ENCODE results near the gene OR2B3. TPM values are rescaled to one million over a fixed set of nuclear protein-coding genes. Genes with fewer than 3 reads are reported as not detected.
"Not testable (repeated sequence)": the region's sequence is repeated elsewhere in the genome, so short reads cannot be mapped to it uniquely, and the experiment has no call there.

The OR2B3 gene, protein sequence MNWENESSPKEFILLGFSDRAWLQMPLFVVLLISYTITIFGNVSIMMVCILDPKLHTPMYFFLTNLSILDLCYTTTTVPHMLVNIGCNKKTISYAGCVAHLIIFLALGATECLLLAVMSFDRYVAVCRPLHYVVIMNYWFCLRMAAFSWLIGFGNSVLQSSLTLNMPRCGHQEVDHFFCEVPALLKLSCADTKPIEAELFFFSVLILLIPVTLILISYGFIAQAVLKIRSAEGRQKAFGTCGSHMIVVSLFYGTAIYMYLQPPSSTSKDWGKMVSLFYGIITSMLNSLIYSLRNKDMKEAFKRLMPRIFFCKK
- total RNA-seq (not detected), polyA plus RNA-seq (not detected)

DNA sequence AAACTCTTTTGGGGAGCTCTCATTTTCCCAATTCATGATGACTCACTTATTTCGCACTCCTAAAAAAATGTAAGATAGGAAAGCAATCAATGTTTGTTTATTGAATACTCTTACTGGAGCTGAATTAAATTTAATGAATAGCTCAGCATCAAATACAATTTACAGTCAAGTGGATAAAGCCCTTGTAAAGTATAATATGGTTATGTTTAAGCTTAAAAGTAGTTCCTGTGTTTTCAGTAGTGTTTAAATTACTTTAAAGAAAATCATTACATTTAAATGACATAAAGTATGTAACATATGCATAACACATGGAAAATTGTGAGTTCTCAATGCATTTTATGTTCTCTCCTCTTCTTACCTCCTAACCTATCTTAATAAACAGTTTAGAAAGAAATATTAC is at the start of gene OR2B3:
Gene OR2B3, minus strand, starts transcription at position 101 of the 400 bp plus-strand sequence. Its CDS starts 65 bp downstream, at position 36.
- ATAC-seq (no peak), DNase-seq (no peak), FAIRE-seq (no peak)
- no peaks in the 10 kb centered on the region for H3K36me3 ChIP-seq
- H3K27me3 ChIP-seq, result no peaks in the 10 kb centered on the region
- intact Hi-C loops (cut with DNase I), result no loop called here
- 33 to 82% methylated on average over 1 of the region's 1 CpG for WGBS, 2 donors
- no peak within 1 kb of the TSS for H3K27ac ChIP-seq
- no peaks in the 10 kb centered on the region for H3K4me1 ChIP-seq
- H3K9me3 ChIP-seq, result no peaks in the 10 kb centered on the region
- H3K4me3 ChIP-seq, result no peak within 1 kb of the TSS
- TF ChIP-seq, protein P1, sequence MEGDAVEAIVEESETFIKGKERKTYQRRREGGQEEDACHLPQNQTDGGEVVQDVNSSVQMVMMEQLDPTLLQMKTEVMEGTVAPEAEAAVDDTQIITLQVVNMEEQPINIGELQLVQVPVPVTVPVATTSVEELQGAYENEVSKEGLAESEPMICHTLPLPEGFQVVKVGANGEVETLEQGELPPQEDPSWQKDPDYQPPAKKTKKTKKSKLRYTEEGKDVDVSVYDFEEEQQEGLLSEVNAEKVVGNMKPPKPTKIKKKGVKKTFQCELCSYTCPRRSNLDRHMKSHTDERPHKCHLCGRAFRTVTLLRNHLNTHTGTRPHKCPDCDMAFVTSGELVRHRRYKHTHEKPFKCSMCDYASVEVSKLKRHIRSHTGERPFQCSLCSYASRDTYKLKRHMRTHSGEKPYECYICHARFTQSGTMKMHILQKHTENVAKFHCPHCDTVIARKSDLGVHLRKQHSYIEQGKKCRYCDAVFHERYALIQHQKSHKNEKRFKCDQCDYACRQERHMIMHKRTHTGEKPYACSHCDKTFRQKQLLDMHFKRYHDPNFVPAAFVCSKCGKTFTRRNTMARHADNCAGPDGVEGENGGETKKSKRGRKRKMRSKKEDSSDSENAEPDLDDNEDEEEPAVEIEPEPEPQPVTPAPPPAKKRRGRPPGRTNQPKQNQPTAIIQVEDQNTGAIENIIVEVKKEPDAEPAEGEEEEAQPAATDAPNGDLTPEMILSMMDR (IDR thresholded peaks at IDR 0.05), result no peak

DNA sequence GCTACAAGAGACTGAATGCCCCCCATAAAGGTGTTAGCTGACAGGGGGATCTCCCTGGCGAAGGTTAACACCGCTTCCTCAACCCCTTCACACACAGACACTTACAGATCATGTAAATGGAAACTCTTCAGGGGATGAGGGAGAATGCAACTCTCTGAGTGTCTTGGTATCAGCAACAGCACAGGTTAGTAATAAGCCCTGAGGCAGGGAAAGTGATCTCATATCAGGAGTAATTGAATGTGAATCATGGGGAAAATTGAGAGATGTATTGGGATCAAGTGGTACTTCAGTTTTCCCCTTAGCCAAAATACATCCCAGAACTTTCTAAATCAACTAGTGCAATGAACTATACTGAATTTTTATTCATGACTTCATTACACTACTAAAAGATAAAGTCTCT is 44.6 kb upstream of the OR2B3 start:
- H3K9me3 ChIP-seq, result no peaks in the 10 kb centered on the region
- no peak for ATAC-seq
- H3K4me3 ChIP-seq, result no peak overlapping the region
- FAIRE-seq, result no peak
- no peak overlapping the region for H3K27ac ChIP-seq
- no peaks in the 10 kb centered on the region for H3K4me1 ChIP-seq
- TF ChIP-seq, protein P1 (IDR thresholded peaks at IDR 0.05), result no peak
- peaks cover 0 to 4% (median 0%) of the 10 kb centered on the region in 4 donors for H3K27me3 ChIP-seq
- intact Hi-C loops (cut with DNase I), result no loop called here
- no peaks in the 10 kb centered on the region for H3K36me3 ChIP-seq
- 59 to 61% methylated on average over 2 of the region's 2 CpGs for WGBS, 2 donors
- DNase-seq, result no peak

DNA sequence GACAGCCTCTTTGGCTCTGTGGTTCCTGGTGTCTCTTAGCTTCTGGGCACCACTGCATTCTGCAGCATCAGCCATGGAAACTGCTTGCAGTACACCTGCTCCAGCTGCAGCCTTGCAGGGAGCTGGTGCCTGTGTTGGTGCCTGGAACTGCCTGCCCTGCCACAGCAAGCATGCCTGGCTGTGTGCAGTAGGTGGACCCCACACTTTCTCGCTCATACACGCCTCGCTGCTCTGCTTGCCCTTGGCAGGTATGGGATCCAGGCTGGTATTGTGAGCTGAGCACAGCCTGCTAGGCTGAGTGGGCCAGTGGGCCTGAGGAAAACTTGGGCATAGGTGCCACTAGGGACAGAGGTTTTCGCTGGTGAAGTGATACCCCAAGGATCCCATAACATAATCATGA is 43.5 kb upstream of the OR2B3 start:
- H3K36me3 ChIP-seq, result no peaks in the 10 kb centered on the region
- TF ChIP-seq, protein P1 (IDR thresholded peaks at IDR 0.05), result no peak
- FAIRE-seq (no peak), DNase-seq (no peak), ATAC-seq (no peak)
- no peak overlapping the region for H3K27ac ChIP-seq
- no peaks in the 10 kb centered on the region for H3K4me1 ChIP-seq
- peaks cover 0 to 4% (median 0%) of the 10 kb centered on the region in 4 donors for H3K27me3 ChIP-seq
- H3K9me3 ChIP-seq, result no peaks in the 10 kb centered on the region
- H3K4me3 ChIP-seq, result no peak overlapping the region
- intact Hi-C loops (cut with DNase I), result no loop called here
- WGBS, 2 donors, result 69 to 81% methylated on average over 4 of the region's 4 CpGs

DNA sequence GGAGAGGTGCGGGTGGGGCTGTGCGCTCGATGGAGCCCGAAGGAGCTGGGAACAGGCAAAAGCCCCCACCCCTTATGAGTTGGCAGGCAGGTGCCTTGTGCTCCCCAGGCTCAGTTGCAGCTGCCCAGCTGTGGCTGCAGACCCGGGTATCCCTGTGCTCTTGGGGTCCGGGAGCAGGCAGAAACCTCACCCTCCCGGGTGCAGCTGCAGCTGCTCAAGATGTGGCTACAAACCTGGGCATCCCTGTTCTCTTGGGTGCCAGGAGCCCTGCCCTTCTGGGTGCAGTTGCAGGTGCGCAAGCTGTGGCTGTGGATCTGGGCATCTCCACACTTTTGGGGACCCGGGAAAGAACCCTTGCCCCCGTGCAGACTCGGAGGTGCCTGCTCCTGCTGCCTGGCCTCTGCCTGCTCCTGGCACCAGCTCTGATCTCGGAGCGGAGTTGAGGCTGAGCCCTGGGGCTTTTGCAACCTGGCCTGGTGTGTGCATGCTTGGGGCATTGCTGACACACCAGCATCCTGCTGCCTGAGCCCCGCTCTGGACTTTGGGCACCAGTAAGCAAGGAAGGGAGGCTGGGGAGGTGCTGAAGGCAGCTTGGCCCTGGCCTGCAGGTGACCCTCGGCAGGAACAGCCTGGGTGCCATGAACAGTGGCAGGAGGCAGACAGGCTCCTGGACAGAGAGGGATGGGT is 42.4 kb upstream of the OR2B3 start:
- Histone ChIP-seq H3K4me3 (no peak overlapping the region), H3K27ac (no peak overlapping the region), H3K4me1 (no peaks in the 10 kb centered on the region), H3K27me3 (peaks cover 0 to 4% (median 0%) of the 10 kb centered on the region in 4 donors), H3K9me3 (no peaks in the 10 kb centered on the region), H3K36me3 (no peaks in the 10 kb centered on the region)
- FAIRE-seq, result no peak
- no peak for ATAC-seq
- 54 to 67% methylated on average over 15 of the region's 15 CpGs for WGBS, 2 donors
- intact Hi-C loops (cut with DNase I), result no loop called here
- TF ChIP-seq, protein P1 (IDR thresholded peaks at IDR 0.05), result no peak
- peak in 1 of 6 donors; percentile 27 for DNase-seq

DNA sequence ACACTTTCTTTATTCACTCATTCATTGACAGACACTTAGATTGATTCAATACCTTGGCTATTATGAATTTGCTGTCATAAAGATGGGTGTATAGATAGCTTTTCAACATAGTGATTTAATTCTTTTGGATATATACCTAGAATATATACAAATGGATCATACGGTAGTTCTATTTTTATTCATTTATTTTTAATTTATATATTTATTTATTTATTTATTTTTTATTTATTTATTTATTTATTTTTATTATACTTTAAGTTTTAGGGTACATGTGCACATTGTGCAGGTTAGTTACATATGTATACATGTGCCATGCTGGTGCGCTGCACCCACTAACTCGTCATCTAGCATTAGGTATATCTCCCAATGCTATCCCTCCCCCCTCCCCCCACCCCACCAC is 27.9 kb upstream of the OR2B3 start:
- H3K27me3 ChIP-seq; H3K9me3 ChIP-seq; H3K36me3 ChIP-seq; ATAC-seq; H3K27ac ChIP-seq; DNase-seq; FAIRE-seq; intact Hi-C loops (cut with DNase I); H3K4me1 ChIP-seq; H3K4me3 ChIP-seq: not testable (repeated sequence)
- 80 to 98% methylated on average over 1 of the region's 3 CpGs for WGBS, 2 donors
